ENCODE measurements around the gene HELZ.

The HELZ gene

GRCh38 chr17:67022451-67022810, 222.6 kb downstream of the HELZ start:
- Mint-ChIP-seq H3K36me3 (ENCODE audit: low read depth) (no peaks in the 10 kb centered on the region), H3K27ac (no peak overlapping the region), H3K9me3 (no peaks in the 10 kb centered on the region), H3K4me3 (no peak overlapping the region), H3K27me3 (ENCODE audit: low read depth) (no peaks in the 10 kb centered on the region), H3K4me1 (ENCODE audit: low read depth) (no peaks in the 10 kb centered on the region)

GRCh38 chr17:67021743-67022450, 223.1 kb downstream of the HELZ start:
- Mint-ChIP-seq H3K36me3 (ENCODE audit: low read depth) (no peaks in the 10 kb centered on the region), H3K4me1 (ENCODE audit: low read depth) (no peaks in the 10 kb centered on the region), H3K9me3 (no peaks in the 10 kb centered on the region), H3K4me3 (no peak overlapping the region), H3K27me3 (ENCODE audit: low read depth) (no peaks in the 10 kb centered on the region), H3K27ac (no peak overlapping the region)

GRCh38 chr17:67021196-67021595, 223.8 kb downstream of the HELZ start:
- Mint-ChIP-seq H3K36me3 (ENCODE audit: low read depth) (no peaks in the 10 kb centered on the region), H3K9me3 (no peaks in the 10 kb centered on the region), H3K27me3 (ENCODE audit: low read depth) (no peaks in the 10 kb centered on the region), H3K4me3 (no peak overlapping the region), H3K4me1 (ENCODE audit: low read depth) (no peaks in the 10 kb centered on the region), H3K27ac (no peak overlapping the region)
